Stomach (tissue), 4 donors: ENCODE results near the gene DTD2.

Source experiments
- POLR2A ChIP-seq, 4 donors: fragments of 450-650 bp; IDR thresholded peaks; one replicate each; pipeline ENCODE4 v1.6.1; 2016; ENCODE audit warnings: antibody characterized with exemption in 4 of 4, control low read depth in 2 of 4, mild to moderate bottlenecking in 1 of 4, moderate library complexity in 1 of 4
- POLR2AphosphoS5 ChIP-seq, 3 donors: sonication (generic); formaldehyde crosslinking; IDR thresholded peaks; one replicate each; pipeline ENCODE4 v1.6.1; 2016; ENCODE audit warnings: antibody characterized with exemption in 3 of 3
- TF ChIP-seq, protein P1 (sequence below), 7 experiments: fragments of 450-650 bp in 4 of 7; fragments of 200-600 bp in 3 of 7; sonication (generic) in 3 of 7; IDR thresholded peaks; one replicate each; pipeline ENCODE4 v1.5.1; 2016 to 2019; ENCODE audit warnings: antibody characterized with exemption in 7 of 7, control low read depth in 2 of 7, mild to moderate bottlenecking in 1 of 7

DNA sequence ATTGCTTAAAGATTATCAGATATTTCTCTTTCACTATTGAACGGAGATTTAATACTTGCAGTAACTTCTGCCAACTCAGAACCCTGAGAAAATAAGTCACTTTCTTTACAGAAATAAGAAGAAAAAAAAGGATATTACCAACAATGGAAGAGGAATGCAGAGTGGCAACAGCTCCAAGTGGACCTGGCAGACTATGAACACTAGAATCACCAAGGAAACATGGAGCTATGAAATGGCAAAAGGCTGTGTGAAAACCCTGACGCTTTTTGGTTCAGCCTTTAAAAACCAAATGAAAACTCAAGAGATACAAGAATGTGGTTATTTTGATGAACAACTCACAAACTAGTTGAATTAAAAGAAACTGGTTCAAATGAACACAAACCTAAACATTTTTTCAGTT, 17.7 kb downstream of the DTD2 start:
- TF ChIP-seq, protein P1, sequence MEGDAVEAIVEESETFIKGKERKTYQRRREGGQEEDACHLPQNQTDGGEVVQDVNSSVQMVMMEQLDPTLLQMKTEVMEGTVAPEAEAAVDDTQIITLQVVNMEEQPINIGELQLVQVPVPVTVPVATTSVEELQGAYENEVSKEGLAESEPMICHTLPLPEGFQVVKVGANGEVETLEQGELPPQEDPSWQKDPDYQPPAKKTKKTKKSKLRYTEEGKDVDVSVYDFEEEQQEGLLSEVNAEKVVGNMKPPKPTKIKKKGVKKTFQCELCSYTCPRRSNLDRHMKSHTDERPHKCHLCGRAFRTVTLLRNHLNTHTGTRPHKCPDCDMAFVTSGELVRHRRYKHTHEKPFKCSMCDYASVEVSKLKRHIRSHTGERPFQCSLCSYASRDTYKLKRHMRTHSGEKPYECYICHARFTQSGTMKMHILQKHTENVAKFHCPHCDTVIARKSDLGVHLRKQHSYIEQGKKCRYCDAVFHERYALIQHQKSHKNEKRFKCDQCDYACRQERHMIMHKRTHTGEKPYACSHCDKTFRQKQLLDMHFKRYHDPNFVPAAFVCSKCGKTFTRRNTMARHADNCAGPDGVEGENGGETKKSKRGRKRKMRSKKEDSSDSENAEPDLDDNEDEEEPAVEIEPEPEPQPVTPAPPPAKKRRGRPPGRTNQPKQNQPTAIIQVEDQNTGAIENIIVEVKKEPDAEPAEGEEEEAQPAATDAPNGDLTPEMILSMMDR (IDR thresholded peaks at IDR 0.05): no peak
- TF ChIP-seq POLR2AphosphoS5 (IDR thresholded peaks at IDR 0.05): no peak
- TF ChIP-seq POLR2A (IDR thresholded peaks at IDR 0.05): no peak
